GM18526 (cell line): ENCODE measurements around the gene MAGI1.

Experiments
- POLR2A ChIP-seq: IDR thresholded peaks from 3 replicates; pipeline ENCODE4 v1.6.1; 2011; ENCODE audit not compliant: insufficient read length; ENCODE audit errors: extremely low read depth

The MAGI1 gene

GRCh38 chr3:65356331-65357248, 682.1 kb downstream of the MAGI1 start:
- TF ChIP-seq POLR2A = no peak

- no peak for TF ChIP-seq POLR2A
Observed at GRCh38 chr3:65354880-65355279, 683.8 kb downstream of the MAGI1 start.

GRCh38 chr3:65352951-65353350, 685.8 kb downstream of the MAGI1 start:
- no peak for TF ChIP-seq POLR2A

GRCh38 chr3:65351753-65352152, 687.0 kb downstream of the MAGI1 start:
- TF ChIP-seq POLR2A = no peak

- TF ChIP-seq POLR2A = no peak
Observed at GRCh38 chr3:65350801-65351476, 687.8 kb downstream of the MAGI1 start.

GRCh38 chr3:65348398-65348995, 690.2 kb downstream of the MAGI1 start:
- TF ChIP-seq POLR2A = no peak

GRCh38 chr3:65347166-65347565, 691.6 kb downstream of the MAGI1 start:
- no peak for TF ChIP-seq POLR2A

- TF ChIP-seq POLR2A = no peak
Observed at GRCh38 chr3:65344846-65345245, 693.9 kb downstream of the MAGI1 start.

GRCh38 chr3:65344444-65344843, 694.3 kb downstream of the MAGI1 start:
- no peak for TF ChIP-seq POLR2A

GRCh38 chr3:65343736-65344135, 695.0 kb downstream of the MAGI1 start:
- no peak for TF ChIP-seq POLR2A

- no peak for TF ChIP-seq POLR2A
Observed at GRCh38 chr3:65343026-65343425, 695.7 kb downstream of the MAGI1 start.

- TF ChIP-seq POLR2A = no peak
Observed at GRCh38 chr3:65342084-65342683, 696.5 kb downstream of the MAGI1 start.

GRCh38 chr3:65339192-65339740, 699.5 kb downstream of the MAGI1 start:
- TF ChIP-seq POLR2A = no peak

- no peak for TF ChIP-seq POLR2A
Observed at GRCh38 chr3:65338571-65338970, 700.1 kb downstream of the MAGI1 start.

GRCh38 chr3:65335587-65335986, 703.1 kb downstream of the MAGI1 start:
- no peak for TF ChIP-seq POLR2A
